ENCODE measurements around the gene SP110.

Gene SP110

DNA sequence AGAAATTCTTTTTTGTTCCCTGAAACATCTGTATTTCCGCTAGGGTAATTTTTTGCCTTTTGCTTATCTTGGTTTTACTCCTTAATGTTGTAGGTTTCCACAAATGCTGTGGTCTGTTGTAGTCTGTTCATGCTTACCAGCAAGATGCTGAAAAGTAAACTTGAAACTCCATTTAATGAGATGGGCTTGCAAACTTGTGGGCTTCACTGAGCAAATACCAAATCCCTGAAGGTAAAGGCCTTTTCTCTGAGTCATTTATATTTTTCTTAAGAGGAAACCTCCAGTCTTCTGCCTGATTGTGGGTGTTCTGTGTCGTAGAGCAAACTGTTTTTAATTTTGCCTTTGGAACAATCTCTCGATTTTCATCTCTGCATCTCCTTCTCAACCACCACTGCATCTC, 15.1 kb upstream of the SP110 start:
- H3K4me3 ChIP-seq (ENCODE audit: control insufficient read depth, low read depth, low read length): no peak overlapping the region
- TF ChIP-seq, protein P1, sequence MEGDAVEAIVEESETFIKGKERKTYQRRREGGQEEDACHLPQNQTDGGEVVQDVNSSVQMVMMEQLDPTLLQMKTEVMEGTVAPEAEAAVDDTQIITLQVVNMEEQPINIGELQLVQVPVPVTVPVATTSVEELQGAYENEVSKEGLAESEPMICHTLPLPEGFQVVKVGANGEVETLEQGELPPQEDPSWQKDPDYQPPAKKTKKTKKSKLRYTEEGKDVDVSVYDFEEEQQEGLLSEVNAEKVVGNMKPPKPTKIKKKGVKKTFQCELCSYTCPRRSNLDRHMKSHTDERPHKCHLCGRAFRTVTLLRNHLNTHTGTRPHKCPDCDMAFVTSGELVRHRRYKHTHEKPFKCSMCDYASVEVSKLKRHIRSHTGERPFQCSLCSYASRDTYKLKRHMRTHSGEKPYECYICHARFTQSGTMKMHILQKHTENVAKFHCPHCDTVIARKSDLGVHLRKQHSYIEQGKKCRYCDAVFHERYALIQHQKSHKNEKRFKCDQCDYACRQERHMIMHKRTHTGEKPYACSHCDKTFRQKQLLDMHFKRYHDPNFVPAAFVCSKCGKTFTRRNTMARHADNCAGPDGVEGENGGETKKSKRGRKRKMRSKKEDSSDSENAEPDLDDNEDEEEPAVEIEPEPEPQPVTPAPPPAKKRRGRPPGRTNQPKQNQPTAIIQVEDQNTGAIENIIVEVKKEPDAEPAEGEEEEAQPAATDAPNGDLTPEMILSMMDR (conservative IDR thresholded peaks at IDR 0.05; ENCODE audit: control insufficient read depth, insufficient read depth, low read depth, low read length): no peak
- DNase-seq (ENCODE audit: low read depth): peak; percentile 7

DNA sequence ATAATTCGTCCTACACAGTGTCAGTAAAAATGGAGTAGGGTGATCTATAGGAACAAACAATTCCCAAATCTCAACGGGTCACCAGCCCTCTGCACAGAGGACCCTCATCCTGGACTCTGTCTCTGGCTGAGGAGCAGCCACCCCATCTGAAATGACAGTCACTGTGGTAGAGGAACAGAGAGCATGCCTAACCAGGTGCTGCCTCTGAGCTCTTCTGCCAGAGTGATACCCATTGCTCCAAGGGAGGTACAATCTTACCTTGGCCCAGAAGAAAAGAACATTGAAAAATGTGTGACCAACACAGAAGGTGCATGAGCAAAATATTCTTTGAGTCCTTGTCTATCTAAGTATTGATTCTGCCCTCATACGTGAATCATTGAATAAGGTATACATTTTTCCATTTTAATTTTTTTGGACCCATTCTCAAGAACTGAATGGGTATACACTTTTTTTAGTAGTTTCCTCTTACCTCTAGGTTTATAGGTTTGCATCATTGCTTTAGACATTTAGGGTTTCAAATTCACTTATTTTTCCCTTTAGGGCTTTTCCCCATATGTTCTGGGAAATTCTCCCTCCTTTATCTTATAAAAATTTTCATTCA, 14.4 kb upstream of the SP110 start:
- TF ChIP-seq, protein P1 (conservative IDR thresholded peaks at IDR 0.05; ENCODE audit: control insufficient read depth, insufficient read depth, low read depth, low read length): no peak
- no peak for DNase-seq (ENCODE audit: low read depth)

DNA sequence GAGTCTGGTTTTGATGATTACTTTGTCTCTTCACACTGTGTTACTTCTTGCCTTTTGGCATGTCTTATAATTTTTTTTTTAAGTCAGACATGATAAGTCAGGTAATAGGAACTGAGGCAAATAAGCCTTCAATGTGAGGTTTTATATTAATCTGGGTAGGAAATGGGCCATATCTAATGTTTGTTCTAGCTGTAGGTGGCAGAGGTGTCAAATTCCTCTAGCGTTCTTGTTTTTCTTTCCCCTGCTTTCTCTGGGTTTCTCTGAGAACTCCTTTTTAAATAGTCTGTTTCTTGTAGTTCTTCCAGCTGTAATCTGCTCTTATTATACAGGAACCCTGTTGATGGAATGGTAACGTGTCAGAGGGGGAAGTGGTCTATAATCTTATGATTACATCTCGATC, 11.5 kb upstream of the SP110 start:
- TF ChIP-seq, protein P1 (conservative IDR thresholded peaks at IDR 0.05; ENCODE audit: control insufficient read depth, insufficient read depth, low read depth, low read length): no peak
- no peak overlapping the region for H3K4me3 ChIP-seq (ENCODE audit: control insufficient read depth, low read depth, low read length)
- DNase-seq (ENCODE audit: low read depth): no peak

More for the DNA sequence above, 14.4 kb upstream of the SP110 start:
- H3K4me3 ChIP-seq (ENCODE audit: control insufficient read depth, low read depth, low read length): no peak overlapping the region

DNA sequence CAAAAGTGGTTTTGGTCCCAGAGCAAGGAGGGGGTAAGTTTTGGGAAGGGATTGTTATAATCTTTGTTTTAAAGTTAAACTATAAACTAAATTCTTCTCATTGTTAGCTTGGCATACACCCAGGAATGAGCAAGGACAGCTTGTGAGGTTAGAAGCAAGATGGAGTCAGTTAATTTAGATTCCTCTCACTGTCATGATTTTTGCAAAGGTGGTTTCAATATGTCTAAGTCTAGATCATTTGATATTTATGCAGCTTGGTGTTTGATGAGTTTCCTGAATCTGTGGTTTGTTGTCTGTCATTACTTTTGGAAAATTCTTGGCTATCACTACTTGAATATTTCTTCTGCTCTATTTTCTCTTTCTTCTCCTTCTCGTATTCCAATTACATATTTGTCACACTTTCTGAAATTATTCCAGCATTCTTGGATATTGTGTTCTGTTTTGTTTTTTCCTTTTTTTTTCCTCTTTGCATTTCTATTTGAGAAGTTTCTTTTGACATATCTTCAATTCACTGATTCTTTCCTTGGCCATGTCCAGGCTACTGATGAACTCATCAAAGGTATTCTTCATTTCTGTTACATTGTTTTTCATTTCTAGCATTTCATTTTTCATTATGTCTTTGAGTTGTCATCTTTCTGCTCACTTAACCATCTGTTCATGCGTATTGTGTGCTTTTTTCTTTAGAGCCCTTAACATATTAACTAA, 10.9 kb upstream of the SP110 start:
- TF ChIP-seq, protein P1 (conservative IDR thresholded peaks at IDR 0.05; ENCODE audit: control insufficient read depth, insufficient read depth, low read depth, low read length): no peak
- H3K4me3 ChIP-seq (ENCODE audit: control insufficient read depth, low read depth, low read length): no peak overlapping the region
- peak; percentile 15 for DNase-seq (ENCODE audit: low read depth)

DNA sequence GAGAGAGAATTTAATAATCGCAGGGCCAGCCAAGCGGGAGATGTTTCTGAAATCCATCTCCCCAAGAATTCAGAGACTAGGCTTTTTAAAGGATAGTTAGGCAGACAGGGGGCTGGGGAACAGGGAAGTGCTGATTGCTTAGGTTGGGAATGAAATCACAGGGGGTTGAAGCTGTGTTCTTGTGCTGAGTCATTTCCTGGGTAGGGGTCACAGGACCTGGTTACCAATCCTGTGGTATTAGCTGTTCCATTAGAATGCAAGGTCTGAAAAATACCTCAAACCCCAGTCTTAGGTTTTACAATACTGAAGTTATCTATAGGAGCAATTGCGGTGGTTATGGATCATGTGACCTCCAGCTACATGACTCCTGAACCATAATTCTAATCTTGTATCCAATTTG, 10.3 kb upstream of the SP110 start:
- DNase-seq (ENCODE audit: low read depth): peak; percentile 70
- no peak overlapping the region for H3K4me3 ChIP-seq (ENCODE audit: control insufficient read depth, low read depth, low read length)
- TF ChIP-seq, protein P1 (conservative IDR thresholded peaks at IDR 0.05; ENCODE audit: control insufficient read depth, insufficient read depth, low read depth, low read length): no peak

DNA sequence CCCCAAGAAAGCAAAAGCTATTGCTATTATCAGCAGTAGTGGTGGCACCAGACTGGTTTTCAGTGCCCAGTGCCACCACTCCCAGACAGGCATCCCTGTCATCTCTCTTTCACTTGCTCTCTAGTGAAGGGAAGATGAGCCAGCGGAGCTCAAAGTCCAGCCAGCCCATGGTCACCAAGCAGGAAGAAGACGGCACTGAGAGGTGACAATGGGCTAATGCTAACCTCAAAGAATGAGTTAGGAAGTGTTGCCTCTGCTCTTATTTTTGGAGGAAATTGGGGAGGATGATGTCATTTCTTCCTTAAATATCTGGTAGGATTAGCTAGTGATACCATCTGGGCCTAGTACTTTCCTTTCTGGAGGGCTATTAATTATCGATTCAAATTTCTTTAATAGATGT, 7.4 kb upstream of the SP110 start:
- H3K4me3 ChIP-seq (ENCODE audit: control insufficient read depth, low read depth, low read length): no peak overlapping the region
- TF ChIP-seq, protein P1 (conservative IDR thresholded peaks at IDR 0.05; ENCODE audit: control insufficient read depth, insufficient read depth, low read depth, low read length): no peak
- no peak for DNase-seq (ENCODE audit: low read depth)
